Astrocyte (in vitro differentiated cells and primary cell): ENCODE measurements around the gene SSUH2. TPM values are rescaled to one million over a fixed set of nuclear protein-coding genes. Genes with fewer than 3 reads are reported as not detected.
"Not testable (repeated sequence)": the region's sequence is repeated elsewhere in the genome, so short reads cannot be mapped to it uniquely, and the experiment has no call there.

ENCODE experiments used
- DNase-seq: peaks from one replicate; pipeline ENCODE4 v3.0.0-alpha.2; 2010; ENCODE audit warnings: low read depth
- FAIRE-seq: peaks from 2 replicates; lab custom pipeline; 2011; peaks lifted over from hg19 to GRCh38; lab: Jason Lieb, UNC
- H2AFZ ChIP-seq: 2 replicates; pipeline ENCODE4 v1.6.0; 2012; ENCODE audit warnings: low read depth, low read length, inconsistent platforms
- H3K27ac ChIP-seq: 2 replicates; pipeline ENCODE4 v1.5.1; 2011; ENCODE audit warnings: low read depth, low read length, inconsistent platforms
- H3K27me3 ChIP-seq: 2 replicates; pipeline ENCODE4 v1.6.0; 2011; ENCODE audit warnings: low read length, inconsistent platforms; ENCODE audit not compliant: insufficient read depth
- H3K36me3 ChIP-seq: 2 replicates; pipeline ENCODE4 v1.5.1; 2011; ENCODE audit warnings: low read length, inconsistent platforms; ENCODE audit not compliant: insufficient read depth
- H3K4me1 ChIP-seq: 2 replicates; pipeline ENCODE4 v1.5.1; 2011; ENCODE audit warnings: low read length, inconsistent platforms; ENCODE audit not compliant: insufficient read depth
- H3K4me2 ChIP-seq: 2 replicates; pipeline ENCODE4 v1.6.0; 2012; ENCODE audit warnings: low read length, inconsistent platforms
- H3K4me3 ChIP-seq: 2 replicates; pipeline ENCODE4 v1.5.1; 2011; ENCODE audit warnings: low read depth, mild to moderate bottlenecking, low read length, inconsistent platforms; ENCODE audit not compliant: insufficient read depth
- H3K79me2 ChIP-seq: 2 replicates; pipeline ENCODE4 v1.6.0; 2012; ENCODE audit warnings: mild to moderate bottlenecking, low read length, inconsistent platforms; ENCODE audit not compliant: insufficient read depth
- H3K9ac ChIP-seq: 2 replicates; pipeline ENCODE4 v1.6.0; 2012; ENCODE audit warnings: mild to moderate bottlenecking, low read length, inconsistent platforms
- H3K9me3 ChIP-seq: 2 replicates; pipeline ENCODE4 v1.5.1; 2012; ENCODE audit warnings: low read depth, mild to moderate bottlenecking, low read length, inconsistent platforms; ENCODE audit not compliant: insufficient read depth
- H4K20me1 ChIP-seq: 2 replicates; pipeline ENCODE4 v1.6.0; 2012; ENCODE audit warnings: low read length, inconsistent platforms; ENCODE audit not compliant: insufficient read depth
- H3K27ac Mint-ChIP-seq: one replicate; pipeline ENCODE4 v1.8.0; 2021; ENCODE audit warnings: mild to moderate bottlenecking, mixed read lengths; ENCODE audit not compliant: unreplicated experiment
- H3K27me3 Mint-ChIP-seq: one replicate; pipeline ENCODE4 v1.8.0; 2021; ENCODE audit warnings: low read depth, mixed read lengths; ENCODE audit not compliant: unreplicated experiment
- H3K36me3 Mint-ChIP-seq: one replicate; pipeline ENCODE4 v1.8.0; 2021; ENCODE audit warnings: low read depth, mixed read lengths; ENCODE audit not compliant: unreplicated experiment
- H3K4me1 Mint-ChIP-seq: one replicate; pipeline ENCODE4 v1.8.0; 2021; ENCODE audit warnings: low read depth, mixed read lengths; ENCODE audit not compliant: unreplicated experiment
- H3K4me3 Mint-ChIP-seq: one replicate; pipeline ENCODE4 v1.8.0; 2021; ENCODE audit warnings: mild to moderate bottlenecking, moderate library complexity, mixed read lengths; ENCODE audit not compliant: unreplicated experiment
- H3K9me3 Mint-ChIP-seq: one replicate; pipeline ENCODE4 v1.8.0; 2021; ENCODE audit warnings: mild to moderate bottlenecking, mixed read lengths; ENCODE audit not compliant: unreplicated experiment
- CTCF ChIP-seq: IDR thresholded peaks from 2 replicates; pipeline ENCODE4 v1.5.1; 2011; ENCODE audit warnings: low read depth, mild to moderate bottlenecking, inconsistent platforms, low read length, moderate library complexity; ENCODE audit not compliant: insufficient read depth
- EZH2 ChIP-seq: IDR thresholded peaks from 2 replicates; pipeline ENCODE4 v1.6.1; 2012; ENCODE audit warnings: mild to moderate bottlenecking, low read length, inconsistent platforms; ENCODE audit not compliant: insufficient read depth
- total RNA-seq: library from RNA; stranded (reverse); gene quantifications from 2 replicates; pipeline ENCODE4 v1.2.1, GENCODE V29; 2021

The SSUH2 gene
- total RNA-seq, 1 donor from 2014 or later: not detected

GRCh38 chr3:8655387-8655835 is 10.8 kb upstream of the SSUH2 start:
- H3K79me2 ChIP-seq: no peaks in the 10 kb centered on the region
- Mint-ChIP-seq H3K4me1 (peaks cover 15% of the 10 kb centered on the region), H3K9me3 (no peaks in the 10 kb centered on the region), H3K27me3 (peaks cover 24% of the 10 kb centered on the region), H3K27ac (no peak overlapping the region), H3K36me3 (peaks cover 2% of the 10 kb centered on the region), H3K4me3 (no peak overlapping the region)
- H3K9me3 ChIP-seq: no peaks in the 10 kb centered on the region
- peaks cover 28% of the 10 kb centered on the region for H3K4me1 ChIP-seq
- H3K4me3 ChIP-seq: no peak overlapping the region
- H3K27ac ChIP-seq: no peak overlapping the region
- FAIRE-seq (no peak), DNase-seq (no peak)
- H3K9ac ChIP-seq: no peak overlapping the region
- no peak overlapping the region for H2AFZ ChIP-seq
- no peak overlapping the region for H3K4me2 ChIP-seq
- TF ChIP-seq CTCF (no peak), EZH2 (no peak)
- peaks cover 2% of the 10 kb centered on the region for H3K27me3 ChIP-seq
- no peaks in the 10 kb centered on the region for H4K20me1 ChIP-seq
- H3K36me3 ChIP-seq: no peaks in the 10 kb centered on the region

- DNase-seq, FAIRE-seq, H3K27ac Mint-ChIP-seq, H3K4me2 ChIP-seq, H3K27ac ChIP-seq, H3K9me3 ChIP-seq, H3K4me1 Mint-ChIP-seq, H3K27me3 ChIP-seq, H3K4me3 Mint-ChIP-seq, H3K9me3 Mint-ChIP-seq, H3K36me3 Mint-ChIP-seq, H3K36me3 ChIP-seq, H3K79me2 ChIP-seq, H2AFZ ChIP-seq, H3K9ac ChIP-seq, H3K4me3 ChIP-seq, H4K20me1 ChIP-seq: not testable (repeated sequence)
- H3K4me1 ChIP-seq: peaks cover 22% of the 10 kb centered on the region
- H3K27me3 Mint-ChIP-seq: peaks cover 28% of the 10 kb centered on the region
Measured at GRCh38 chr3:8654572-8655329, 10.2 kb upstream of the SSUH2 start.

- no peak overlapping the region for H3K4me2 ChIP-seq
- no peaks in the 10 kb centered on the region for H3K79me2 ChIP-seq
- Mint-ChIP-seq H3K9me3 (peaks cover 3% of the 10 kb centered on the region), H3K4me3 (no peak overlapping the region), H3K27me3 (peaks cover 37% of the 10 kb centered on the region), H3K27ac (no peak overlapping the region), H3K36me3 (peaks cover 2% of the 10 kb centered on the region), H3K4me1 (peaks cover 6% of the 10 kb centered on the region)
- H3K9me3 ChIP-seq: no peaks in the 10 kb centered on the region
- H2AFZ ChIP-seq: no peak overlapping the region
- no peaks in the 10 kb centered on the region for H3K36me3 ChIP-seq
- no peak overlapping the region for H3K4me3 ChIP-seq
- H3K27ac ChIP-seq: no peak overlapping the region
- H3K27me3 ChIP-seq: peaks cover 2% of the 10 kb centered on the region
- no peak for DNase-seq
- FAIRE-seq: no peak
- no peaks in the 10 kb centered on the region for H4K20me1 ChIP-seq
- TF ChIP-seq EZH2 (no peak), CTCF (no peak)
- H3K9ac ChIP-seq: no peak overlapping the region
- H3K4me1 ChIP-seq: peaks cover 13% of the 10 kb centered on the region
Measured at GRCh38 chr3:8653800-8654408, 9.3 kb upstream of the SSUH2 start.
